ENCODE results near the gene KCNJ12. TPM values are rescaled to one million over a fixed set of nuclear protein-coding genes. Genes with fewer than 3 reads are reported as not detected.

Gene KCNJ12
- total and polyA plus RNA-seq, 3 donors from 2014 or later = 2.4 to 5.4 (median 2.8) TPM

DNA sequence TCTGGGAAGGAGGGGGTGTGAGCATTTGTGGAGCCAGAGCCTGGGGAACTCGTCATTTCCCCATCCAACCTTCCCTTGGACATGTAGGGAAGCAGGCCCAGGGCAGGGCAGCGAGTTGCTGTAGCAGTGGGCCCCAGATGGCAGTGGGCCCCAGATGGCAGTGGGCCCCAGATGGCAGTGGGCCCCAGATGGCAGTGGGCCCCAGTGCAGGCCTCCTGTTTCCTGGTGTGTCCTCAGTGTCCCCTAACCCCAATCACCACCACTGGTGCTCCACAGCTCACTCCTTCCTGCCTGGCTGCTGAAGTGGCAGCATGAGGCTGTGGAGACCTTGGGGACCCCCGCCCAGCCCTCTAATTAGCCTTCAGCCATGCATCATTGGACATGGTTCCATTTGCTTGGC lies 4.5 kb downstream of the KCNJ12 start:
- Histone ChIP-seq H3K4me3 (no peak overlapping the region), H3K27me3 (no peaks in the 10 kb centered on the region), H3K4me1 (peaks cover 8% of the 10 kb centered on the region), H3K36me3 (ENCODE audit: low read depth, missing control alignments) (no peaks in the 10 kb centered on the region), H3K27ac (no peak overlapping the region), H3K9me3 (no peaks in the 10 kb centered on the region)
- TF ChIP-seq, protein P1, sequence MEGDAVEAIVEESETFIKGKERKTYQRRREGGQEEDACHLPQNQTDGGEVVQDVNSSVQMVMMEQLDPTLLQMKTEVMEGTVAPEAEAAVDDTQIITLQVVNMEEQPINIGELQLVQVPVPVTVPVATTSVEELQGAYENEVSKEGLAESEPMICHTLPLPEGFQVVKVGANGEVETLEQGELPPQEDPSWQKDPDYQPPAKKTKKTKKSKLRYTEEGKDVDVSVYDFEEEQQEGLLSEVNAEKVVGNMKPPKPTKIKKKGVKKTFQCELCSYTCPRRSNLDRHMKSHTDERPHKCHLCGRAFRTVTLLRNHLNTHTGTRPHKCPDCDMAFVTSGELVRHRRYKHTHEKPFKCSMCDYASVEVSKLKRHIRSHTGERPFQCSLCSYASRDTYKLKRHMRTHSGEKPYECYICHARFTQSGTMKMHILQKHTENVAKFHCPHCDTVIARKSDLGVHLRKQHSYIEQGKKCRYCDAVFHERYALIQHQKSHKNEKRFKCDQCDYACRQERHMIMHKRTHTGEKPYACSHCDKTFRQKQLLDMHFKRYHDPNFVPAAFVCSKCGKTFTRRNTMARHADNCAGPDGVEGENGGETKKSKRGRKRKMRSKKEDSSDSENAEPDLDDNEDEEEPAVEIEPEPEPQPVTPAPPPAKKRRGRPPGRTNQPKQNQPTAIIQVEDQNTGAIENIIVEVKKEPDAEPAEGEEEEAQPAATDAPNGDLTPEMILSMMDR (IDR thresholded peaks at IDR 0.05) = no peak
- TF ChIP-seq POLR2A (IDR thresholded peaks at IDR 0.05) = no peak
- intact Hi-C loops (cut with DNase I; ENCODE audit: low total_unique reads) = no loop called here
- no peak for DNase-seq
- 79 to 94% methylated on average over 2 to 3 of the region's 3 CpGs for WGBS, 2 donors

DNA sequence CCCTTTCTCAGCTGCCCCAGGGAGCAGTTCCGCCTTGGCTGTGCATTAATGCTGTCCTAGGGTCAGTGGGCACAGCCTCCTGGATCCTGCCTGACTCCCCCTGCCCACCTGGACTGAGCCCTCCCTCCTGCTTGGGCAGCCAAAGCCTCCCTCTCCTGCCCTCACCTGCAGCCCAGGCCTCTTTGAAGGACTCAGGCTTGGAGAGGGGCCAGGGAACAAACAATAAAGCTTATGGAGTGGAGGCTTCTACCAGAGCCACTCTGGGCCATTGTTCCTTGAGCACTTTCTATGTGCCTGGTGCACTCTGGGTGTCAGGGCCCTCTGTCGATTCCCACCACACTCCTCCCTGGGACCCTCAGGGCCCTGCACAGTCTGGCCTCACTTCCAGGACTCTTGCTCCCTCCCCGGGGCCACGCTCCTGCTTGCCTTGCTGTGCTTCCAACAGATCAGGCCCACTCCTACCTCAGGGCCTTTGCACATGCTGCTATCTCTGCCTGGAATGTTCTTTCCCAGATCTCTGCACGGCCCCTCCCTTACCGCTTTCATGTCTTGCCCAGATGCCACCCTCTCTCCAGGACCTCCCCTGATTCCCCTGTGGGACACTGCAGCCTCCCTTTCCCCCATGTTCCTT lies 5.0 kb downstream of the KCNJ12 start:
- no peak overlapping the region for H3K27ac ChIP-seq
- peaks cover 8% of the 10 kb centered on the region for H3K4me1 ChIP-seq
- no peaks in the 10 kb centered on the region for H3K27me3 ChIP-seq
- H3K9me3 ChIP-seq = no peaks in the 10 kb centered on the region
- no peak overlapping the region for H3K4me3 ChIP-seq
- TF ChIP-seq, protein P1 (IDR thresholded peaks at IDR 0.05) = no peak
- no peak for TF ChIP-seq POLR2A (IDR thresholded peaks at IDR 0.05)
- WGBS, 2 donors = 93 to 95% methylated on average over 5 to 6 of the region's 6 CpGs
- intact Hi-C loops (cut with DNase I; ENCODE audit: low total_unique reads) = no loop called here
- no peak for DNase-seq
- no peaks in the 10 kb centered on the region for H3K36me3 ChIP-seq (ENCODE audit: low read depth, missing control alignments)

DNA sequence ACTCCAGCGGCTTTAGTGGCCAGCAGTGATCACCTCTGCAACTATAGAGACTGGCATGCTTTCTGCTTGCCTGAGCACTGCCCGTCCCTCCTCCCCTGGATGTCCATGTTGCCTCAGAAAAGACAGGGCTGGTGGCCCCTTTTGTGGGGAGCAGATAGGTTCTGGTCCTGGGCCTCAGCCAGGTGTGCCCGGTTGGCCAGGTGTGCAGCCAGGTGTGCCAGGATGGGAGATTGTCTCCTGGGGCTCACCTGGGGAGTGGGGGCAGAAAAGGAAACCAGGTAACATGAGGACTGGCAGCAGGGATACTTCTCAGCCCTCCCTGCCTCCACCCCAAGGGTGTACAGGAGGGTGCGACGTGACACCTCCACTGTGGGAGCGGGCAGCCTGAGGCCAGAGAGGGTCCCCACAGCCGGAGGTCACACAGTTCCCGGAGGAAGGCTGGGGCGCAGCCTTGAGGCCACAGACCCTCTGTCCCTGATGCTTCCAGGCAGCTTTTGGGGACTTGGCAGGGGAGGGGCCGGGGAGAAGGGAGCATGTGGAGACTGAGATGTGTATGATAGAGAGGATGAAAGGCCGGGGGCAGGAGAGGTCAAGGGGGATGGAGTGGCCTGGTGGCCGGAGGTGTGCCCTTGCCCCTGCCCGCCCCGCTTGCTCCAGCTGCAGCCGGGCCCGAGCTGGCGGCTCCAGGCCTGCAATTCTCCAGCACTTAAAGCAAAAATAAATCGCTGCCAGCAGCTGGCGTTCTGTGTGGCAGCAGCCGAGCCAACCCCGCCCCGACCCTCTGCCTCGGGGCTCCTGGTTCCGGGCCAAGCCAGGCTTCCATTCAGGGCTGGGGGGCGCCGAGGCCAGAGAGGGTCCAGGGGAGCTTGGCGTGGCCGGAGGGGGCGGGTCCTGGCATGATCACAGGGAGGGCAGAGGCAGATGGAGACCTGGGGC lies 6.7 kb downstream of the KCNJ12 start:
- DNase-seq = no peak
- H3K4me1 ChIP-seq = peaks cover 6% of the 10 kb centered on the region

DNA sequence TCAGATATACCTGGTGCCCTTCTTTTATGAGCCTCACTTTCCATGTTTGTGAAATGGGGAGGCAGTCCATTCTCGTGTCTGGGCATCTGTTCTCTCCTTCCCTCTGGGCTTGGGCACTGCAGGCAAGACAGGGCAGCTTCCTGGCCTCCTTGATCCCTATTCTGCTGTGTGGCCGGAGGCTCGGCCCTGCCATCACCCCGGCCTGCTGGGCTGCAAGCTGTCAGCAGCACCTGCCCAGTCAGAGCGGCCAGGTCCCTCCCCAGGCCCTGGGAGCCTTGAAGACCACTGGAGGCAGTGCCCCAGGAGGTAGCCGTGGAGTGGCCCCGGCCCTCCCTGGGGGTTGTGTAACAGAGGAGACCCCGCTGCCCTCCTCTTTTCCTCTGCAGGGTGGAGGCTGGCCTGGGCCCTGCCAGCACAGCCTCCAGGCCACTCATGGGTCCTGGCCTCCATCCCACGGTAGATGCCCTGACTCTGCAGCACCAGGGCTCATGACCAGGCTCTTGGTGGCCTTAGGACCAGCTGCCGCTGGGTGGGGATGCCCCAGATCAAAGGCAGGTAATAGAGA lies 9.2 kb downstream of the KCNJ12 start:
- intact Hi-C loops (cut with DNase I; ENCODE audit: low total_unique reads) = no loop called here
- H3K27me3 ChIP-seq = no peaks in the 10 kb centered on the region
- peaks cover 2% of the 10 kb centered on the region for H3K4me1 ChIP-seq
- no peak overlapping the region for H3K4me3 ChIP-seq
- H3K9me3 ChIP-seq = no peaks in the 10 kb centered on the region
- H3K27ac ChIP-seq = no peak overlapping the region
- DNase-seq = no peak
- no peaks in the 10 kb centered on the region for H3K36me3 ChIP-seq (ENCODE audit: low read depth, missing control alignments)
- WGBS, 2 donors = 60 to 82% methylated on average over 3 to 10 of the region's 10 CpGs
- no peak for TF ChIP-seq POLR2A (IDR thresholded peaks at IDR 0.05)
- TF ChIP-seq, protein P1 (IDR thresholded peaks at IDR 0.05) = no peak

More for the DNA sequence above, 6.7 kb downstream of the KCNJ12 start:
- Histone ChIP-seq H3K27me3 (no peaks in the 10 kb centered on the region), H3K36me3 (ENCODE audit: low read depth, missing control alignments) (no peaks in the 10 kb centered on the region), H3K9me3 (no peaks in the 10 kb centered on the region), H3K4me3 (no peak overlapping the region), H3K27ac (no peak overlapping the region)
- TF ChIP-seq POLR2A (IDR thresholded peaks at IDR 0.05) = no peak
- TF ChIP-seq, protein P1 (IDR thresholded peaks at IDR 0.05) = no peak
- intact Hi-C loops (cut with DNase I; ENCODE audit: low total_unique reads) = no loop called here
- 85 to 86% methylated on average over 19 to 29 of the region's 29 CpGs for WGBS, 2 donors
